ENCODE data around the gene KAT7.

KAT7 gene

DNA sequence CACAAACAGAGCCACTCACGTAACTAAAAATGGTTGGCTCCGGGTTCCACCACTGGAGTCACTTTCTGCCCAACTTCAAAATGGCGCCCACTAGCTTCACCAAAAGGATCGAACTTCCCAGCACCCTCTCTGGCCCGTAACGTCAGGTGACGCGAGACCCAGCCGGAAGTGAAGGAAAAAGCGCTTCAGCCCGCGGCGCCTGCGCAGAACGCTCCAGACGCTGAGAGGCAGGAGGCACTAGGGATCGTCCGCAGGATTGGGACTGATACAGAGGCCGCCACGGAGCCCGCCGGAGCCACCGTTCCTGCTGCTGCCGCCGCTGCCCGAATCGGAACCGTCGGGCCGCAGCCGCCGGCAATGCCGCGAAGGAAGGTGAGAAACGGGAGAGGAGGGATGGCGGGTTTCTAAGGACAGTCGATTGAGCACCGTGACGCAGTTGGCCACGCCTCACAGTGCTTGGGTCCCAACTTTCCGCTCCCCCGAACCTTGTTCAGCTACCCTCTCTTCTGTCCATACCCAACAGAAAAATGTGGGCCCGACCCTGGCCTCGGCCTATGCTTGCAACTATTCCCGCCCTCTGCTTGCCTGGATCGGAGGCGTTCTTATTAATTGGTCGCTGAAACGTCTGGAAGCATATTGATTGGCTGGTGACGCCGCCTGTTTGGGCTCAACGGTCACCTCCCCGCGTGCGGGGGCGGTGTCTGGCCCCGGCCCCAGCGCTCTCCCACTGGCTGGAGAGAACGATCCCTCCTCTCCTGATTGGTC, at the start of gene KAT7:
Gene KAT7, plus strand, starts transcription at position 204 of the 765 bp plus-strand sequence. Its CDS starts 154 bp downstream, at position 358.
- H3K27me3 ChIP-seq (ENCODE audit: insufficient read depth, low read length), result peaks cover 3% of the 10 kb centered on the region; the same call in 1 of the 2 replicates
- H3K36me3 ChIP-seq (ENCODE audit: insufficient read depth, low read depth, low read length), result peaks cover 35% of the 10 kb centered on the region
- no peaks in the 10 kb centered on the region for H3K9me3 ChIP-seq (ENCODE audit: insufficient read depth, low read depth, low read length)
- peak within 1 kb of the TSS; percentile 95 for H3K27ac ChIP-seq (ENCODE audit: low read length)
- peak within 1 kb of the TSS; percentile 90 for H3K4me3 ChIP-seq (ENCODE audit: low read length)
- H3K9ac ChIP-seq (ENCODE audit: low read depth, low read length), result peak within 1 kb of the TSS; percentile 99
- H3K4me1 ChIP-seq (ENCODE audit: insufficient read depth, low read length), result peaks cover 7% of the 10 kb centered on the region

DNA sequence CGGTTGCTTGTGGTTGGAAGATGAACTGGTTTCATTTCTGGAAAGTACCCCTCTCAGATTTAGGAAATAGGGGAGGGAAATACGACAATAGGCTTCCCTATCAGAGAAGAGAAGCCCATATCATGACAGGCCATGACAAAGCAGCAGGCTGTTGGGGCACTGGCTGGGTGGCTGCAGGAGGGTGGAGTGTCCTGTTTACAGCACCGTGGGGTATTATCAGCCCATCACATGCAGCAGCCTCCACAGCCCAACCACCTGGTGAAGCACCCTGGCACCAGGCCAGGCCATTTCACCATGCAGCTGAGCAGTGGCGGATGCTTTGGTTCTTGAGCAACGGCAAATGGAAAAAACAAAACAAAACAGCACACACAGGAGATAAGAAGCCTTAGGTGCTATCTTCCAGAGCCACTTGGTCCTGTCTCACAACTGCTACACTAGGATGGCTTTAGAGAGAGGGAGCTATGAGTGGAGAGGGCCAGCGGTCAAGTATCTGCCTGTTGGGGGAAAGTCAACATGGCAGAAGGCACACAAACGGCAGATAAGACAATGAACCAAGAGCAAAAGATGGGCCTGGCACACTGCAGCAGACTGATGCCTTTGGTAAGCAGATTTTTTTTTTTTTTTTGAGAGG, 48.7 kb upstream of the KAT7 start:
- Histone ChIP-seq H3K36me3 (ENCODE audit: insufficient read depth, low read depth, low read length) (no peaks in the 10 kb centered on the region), H3K4me1 (ENCODE audit: insufficient read depth, low read length) (no peaks in the 10 kb centered on the region), H3K9ac (ENCODE audit: low read depth, low read length) (no peak overlapping the region), H3K27ac (ENCODE audit: low read length) (no peak overlapping the region), H3K9me3 (ENCODE audit: insufficient read depth, low read depth, low read length) (no peaks in the 10 kb centered on the region), H3K27me3 (ENCODE audit: insufficient read depth, low read length) (no peaks in the 10 kb centered on the region), H3K4me3 (ENCODE audit: low read length) (no peak overlapping the region)

DNA sequence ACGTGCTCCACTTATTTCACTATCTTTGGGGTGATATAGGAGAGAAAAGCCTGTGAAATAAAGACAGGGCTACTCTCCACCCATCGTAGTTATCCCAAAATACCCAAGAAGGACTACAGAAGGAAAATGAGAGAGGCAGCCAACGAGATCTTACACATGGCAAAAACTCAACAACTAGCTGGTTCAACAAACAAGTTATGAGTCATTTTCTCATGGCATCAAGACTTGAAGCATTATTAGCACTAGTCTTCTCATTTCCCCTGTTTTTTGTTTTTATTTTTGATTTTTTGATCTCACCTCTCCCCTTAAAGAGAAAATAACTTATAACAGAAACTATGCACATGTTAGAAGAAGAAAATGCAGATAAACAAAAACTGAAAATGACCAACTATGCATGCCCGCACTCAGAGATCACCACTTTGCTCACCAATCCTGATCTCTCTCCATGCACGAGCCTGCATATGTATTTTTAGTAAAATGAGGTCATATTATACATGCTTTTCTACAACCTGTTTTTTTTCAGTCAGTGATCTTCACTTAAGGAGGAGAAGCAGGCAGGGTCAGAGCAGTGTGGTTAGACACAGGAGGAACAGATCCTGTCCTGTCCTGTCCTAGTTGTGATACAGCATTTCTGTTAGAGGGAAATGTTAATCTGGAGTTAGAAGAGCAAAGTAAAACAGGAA, 47.3 kb upstream of the KAT7 start:
- Histone ChIP-seq H3K4me1 (ENCODE audit: insufficient read depth, low read length) (no peaks in the 10 kb centered on the region), H3K9ac (ENCODE audit: low read depth, low read length) (no peak overlapping the region), H3K4me3 (ENCODE audit: low read length) (no peak overlapping the region), H3K9me3 (ENCODE audit: insufficient read depth, low read depth, low read length) (no peaks in the 10 kb centered on the region), H3K27ac (ENCODE audit: low read length) (no peak overlapping the region), H3K36me3 (ENCODE audit: insufficient read depth, low read depth, low read length) (no peaks in the 10 kb centered on the region), H3K27me3 (ENCODE audit: insufficient read depth, low read length) (no peaks in the 10 kb centered on the region)

DNA sequence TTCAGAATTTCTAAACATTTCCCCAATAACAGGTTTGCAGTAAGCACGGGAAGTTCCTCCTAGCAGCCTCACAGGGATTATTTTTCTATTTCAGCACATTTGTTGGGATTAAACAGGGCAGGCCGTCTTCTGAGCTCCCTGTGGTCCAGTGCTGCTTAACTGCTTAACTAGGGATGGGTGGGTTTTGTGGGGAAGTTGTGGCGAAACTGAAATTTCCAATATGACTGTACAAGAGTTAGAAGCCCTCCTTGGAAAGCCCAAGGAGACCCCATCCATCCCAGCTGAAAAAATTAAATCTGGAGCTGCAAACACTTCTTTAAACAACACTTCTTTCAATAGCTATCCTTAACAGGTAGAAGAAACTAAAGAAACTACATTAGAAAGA, 46.8 kb upstream of the KAT7 start:
- Histone ChIP-seq H3K4me3 (ENCODE audit: low read length) (no peak overlapping the region), H3K9ac (ENCODE audit: low read depth, low read length) (no peak overlapping the region), H3K36me3 (ENCODE audit: insufficient read depth, low read depth, low read length) (no peaks in the 10 kb centered on the region), H3K9me3 (ENCODE audit: insufficient read depth, low read depth, low read length) (no peaks in the 10 kb centered on the region), H3K27ac (ENCODE audit: low read length) (no peak overlapping the region), H3K4me1 (ENCODE audit: insufficient read depth, low read length) (no peaks in the 10 kb centered on the region), H3K27me3 (ENCODE audit: insufficient read depth, low read length) (no peaks in the 10 kb centered on the region)

DNA sequence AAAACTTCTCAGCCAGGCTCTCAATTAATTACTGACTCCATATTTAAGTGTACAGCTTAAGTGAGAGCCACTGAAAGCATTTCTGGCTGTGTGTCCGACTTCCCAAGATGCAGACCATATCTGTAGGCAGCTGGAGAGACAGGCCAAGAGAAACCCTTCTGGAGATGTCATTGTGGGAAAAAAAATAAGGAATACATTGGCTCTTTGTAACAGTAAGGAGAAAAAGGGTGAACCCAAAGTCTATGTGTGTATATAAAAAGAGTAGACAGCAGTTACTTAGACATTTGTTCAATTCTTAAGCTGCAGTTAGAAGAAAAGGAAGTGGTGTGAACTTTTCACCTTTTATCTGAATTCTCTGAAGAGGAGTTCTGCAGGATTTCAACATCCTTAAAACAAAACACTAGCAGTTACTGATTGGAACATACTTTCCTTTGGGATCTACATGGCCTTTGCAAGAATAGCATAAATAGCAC, 46.3 kb upstream of the KAT7 start:
- Histone ChIP-seq H3K27ac (ENCODE audit: low read length) (no peak overlapping the region), H3K9me3 (ENCODE audit: insufficient read depth, low read depth, low read length) (no peaks in the 10 kb centered on the region), H3K27me3 (ENCODE audit: insufficient read depth, low read length) (no peaks in the 10 kb centered on the region), H3K4me3 (ENCODE audit: low read length) (no peak overlapping the region), H3K9ac (ENCODE audit: low read depth, low read length) (no peak overlapping the region), H3K4me1 (ENCODE audit: insufficient read depth, low read length) (0 out of 2 replicates have a peak, but pooled peaks cover under 1% of the 10 kb centered on the region), H3K36me3 (ENCODE audit: insufficient read depth, low read depth, low read length) (no peaks in the 10 kb centered on the region)

DNA sequence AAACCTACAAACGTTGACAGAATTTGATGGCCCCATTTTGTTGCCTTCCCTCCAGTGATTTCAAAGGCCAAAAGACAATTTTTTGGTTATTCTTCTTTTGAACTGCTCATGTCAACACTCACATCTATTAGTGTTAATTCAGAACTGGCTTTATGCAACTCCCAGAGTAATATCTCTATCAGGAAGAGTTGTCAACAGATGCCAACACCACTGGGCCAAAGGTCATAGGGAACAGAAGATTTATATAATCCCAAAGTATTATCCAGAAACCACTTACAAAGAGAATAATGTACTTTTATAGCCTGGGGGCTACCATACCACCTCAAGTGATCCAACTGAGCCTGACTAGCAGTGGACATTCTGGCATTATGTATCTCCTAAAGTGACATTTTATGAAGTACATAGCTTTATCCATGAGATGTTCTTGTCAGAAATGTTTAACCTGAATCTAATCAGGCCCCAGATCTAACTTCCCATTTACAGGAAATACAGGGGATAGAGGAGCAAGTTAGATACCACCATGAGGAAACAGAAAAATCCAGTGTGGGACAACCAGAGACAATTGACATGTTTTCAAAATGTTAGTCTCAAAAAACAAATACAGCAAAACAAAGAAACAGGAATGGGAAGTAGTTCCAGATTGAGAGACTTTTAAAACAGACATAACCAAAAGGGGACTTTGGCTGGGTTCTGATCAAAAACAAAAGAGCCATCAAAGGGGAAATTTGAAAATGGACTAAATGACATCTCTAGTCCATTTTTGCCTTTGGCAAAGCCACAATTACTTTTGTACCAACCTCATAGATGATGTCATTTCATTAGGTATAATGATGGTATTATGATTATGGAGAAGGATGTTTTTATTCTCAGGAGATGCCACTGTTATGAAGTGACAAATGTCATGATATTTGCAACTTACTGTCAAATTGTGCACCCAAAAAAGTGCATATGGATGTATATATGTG, 43.0 kb upstream of the KAT7 start:
- H3K9ac ChIP-seq (ENCODE audit: low read depth, low read length), result no peak overlapping the region
- 0 out of 2 replicates have a peak, but pooled peaks cover 4% of the 10 kb centered on the region for H3K4me1 ChIP-seq (ENCODE audit: insufficient read depth, low read length)
- H3K9me3 ChIP-seq (ENCODE audit: insufficient read depth, low read depth, low read length), result no peaks in the 10 kb centered on the region
- H3K4me3 ChIP-seq (ENCODE audit: low read length), result no peak overlapping the region
- H3K36me3 ChIP-seq (ENCODE audit: insufficient read depth, low read depth, low read length), result peaks cover 14% of the 10 kb centered on the region; the same call in 1 of the 2 replicates
- H3K27me3 ChIP-seq (ENCODE audit: insufficient read depth, low read length), result no peaks in the 10 kb centered on the region
- H3K27ac ChIP-seq (ENCODE audit: low read length), result no peak overlapping the region

DNA sequence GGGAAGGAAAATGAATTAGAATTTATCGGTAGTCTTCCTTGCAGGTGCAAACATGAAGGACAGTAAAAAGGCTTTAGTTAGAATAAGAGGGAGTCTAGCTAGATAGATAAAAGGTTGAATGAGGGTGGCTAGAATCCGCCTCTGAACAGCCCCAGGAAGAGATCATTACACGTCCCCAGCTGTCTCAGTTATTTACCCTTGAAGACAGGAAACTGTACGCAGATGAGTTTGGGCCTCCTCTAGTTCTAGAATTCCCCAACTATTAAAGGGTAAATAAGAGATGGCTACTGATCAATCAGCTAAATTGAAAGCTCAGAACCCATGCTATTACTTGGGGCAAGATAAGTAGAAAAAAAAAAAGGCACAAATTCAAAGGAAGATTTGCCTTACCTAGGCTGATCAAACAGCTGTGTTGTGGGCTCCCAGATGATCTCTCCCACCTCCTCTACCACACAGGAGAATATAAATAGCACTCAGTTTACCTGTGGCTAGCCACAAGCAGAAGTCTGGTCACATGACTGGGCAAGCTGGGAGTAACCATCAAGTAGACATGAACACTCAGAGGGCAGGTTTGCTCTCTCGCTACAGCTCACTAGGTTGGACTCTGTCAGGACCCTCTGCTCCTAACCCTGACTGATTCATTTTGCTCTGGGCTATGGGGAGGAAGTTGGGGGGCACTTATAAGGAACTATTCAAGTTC, 41.5 kb upstream of the KAT7 start:
- Histone ChIP-seq H3K36me3 (ENCODE audit: insufficient read depth, low read depth, low read length) (peaks cover 14% of the 10 kb centered on the region; the same call in 1 of the 2 replicates), H3K9me3 (ENCODE audit: insufficient read depth, low read depth, low read length) (no peaks in the 10 kb centered on the region), H3K4me3 (ENCODE audit: low read length) (no peak overlapping the region), H3K27me3 (ENCODE audit: insufficient read depth, low read length) (no peaks in the 10 kb centered on the region), H3K27ac (ENCODE audit: low read length) (no peak overlapping the region), H3K4me1 (ENCODE audit: insufficient read depth, low read length) (0 out of 2 replicates have a peak, but pooled peaks cover 4% of the 10 kb centered on the region), H3K9ac (ENCODE audit: low read depth, low read length) (no peak overlapping the region)

DNA sequence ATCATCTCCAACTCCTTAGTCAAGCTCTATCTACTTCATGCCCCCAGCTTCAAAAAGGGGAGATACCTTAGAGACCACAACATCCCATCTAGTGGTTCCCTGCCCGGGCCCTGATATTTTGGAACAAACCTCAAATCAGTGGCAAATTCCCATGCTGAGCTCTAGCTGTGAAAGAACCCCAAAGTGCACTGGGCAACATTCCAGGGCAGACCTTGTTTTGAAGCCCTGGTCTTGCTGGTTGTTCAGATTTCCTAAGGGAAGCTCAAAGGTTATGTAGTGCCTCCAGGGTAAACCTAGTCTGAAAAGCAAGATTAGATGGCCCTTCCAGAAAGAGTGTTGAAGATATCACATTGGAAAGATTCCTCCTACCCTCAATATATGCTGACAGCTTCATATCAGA, 40.8 kb upstream of the KAT7 start:
- Histone ChIP-seq H3K9ac (ENCODE audit: low read depth, low read length) (no peak overlapping the region), H3K27ac (ENCODE audit: low read length) (no peak overlapping the region), H3K4me3 (ENCODE audit: low read length) (no peak overlapping the region)

DNA sequence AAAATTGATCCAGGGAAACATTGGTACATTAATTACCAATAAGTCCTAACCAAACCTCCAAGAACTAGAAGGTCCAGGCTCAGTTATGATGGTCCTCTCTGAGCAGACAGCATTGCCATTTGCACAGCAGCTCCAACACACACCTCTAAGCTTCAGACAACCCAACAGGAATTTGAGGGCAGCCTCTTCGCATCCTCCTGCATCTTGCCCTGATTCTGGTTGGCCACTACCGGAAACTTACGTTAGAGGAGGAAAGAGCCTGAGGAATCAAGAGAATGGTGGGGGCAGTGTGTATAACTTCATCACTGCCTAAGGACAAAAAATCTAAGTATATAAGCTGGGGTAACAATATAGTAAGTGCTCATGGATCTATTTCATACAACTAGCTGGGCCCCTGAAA, 40.3 kb upstream of the KAT7 start:
- H3K9ac ChIP-seq (ENCODE audit: low read depth, low read length), result no peak overlapping the region
- H3K9me3 ChIP-seq (ENCODE audit: insufficient read depth, low read depth, low read length), result no peaks in the 10 kb centered on the region
- H3K36me3 ChIP-seq (ENCODE audit: insufficient read depth, low read depth, low read length), result peaks cover 14% of the 10 kb centered on the region; the same call in 1 of the 2 replicates
- no peak overlapping the region for H3K27ac ChIP-seq (ENCODE audit: low read length)
- no peaks in the 10 kb centered on the region for H3K27me3 ChIP-seq (ENCODE audit: insufficient read depth, low read length)
- H3K4me1 ChIP-seq (ENCODE audit: insufficient read depth, low read length), result 0 out of 2 replicates have a peak, but pooled peaks cover 4% of the 10 kb centered on the region
- no peak overlapping the region for H3K4me3 ChIP-seq (ENCODE audit: low read length)

More for the DNA sequence above, 40.8 kb upstream of the KAT7 start:
- Histone ChIP-seq H3K36me3 (ENCODE audit: insufficient read depth, low read depth, low read length) (peaks cover 14% of the 10 kb centered on the region; the same call in 1 of the 2 replicates), H3K9me3 (ENCODE audit: insufficient read depth, low read depth, low read length) (no peaks in the 10 kb centered on the region), H3K27me3 (ENCODE audit: insufficient read depth, low read length) (no peaks in the 10 kb centered on the region), H3K4me1 (ENCODE audit: insufficient read depth, low read length) (0 out of 2 replicates have a peak, but pooled peaks cover 4% of the 10 kb centered on the region)

DNA sequence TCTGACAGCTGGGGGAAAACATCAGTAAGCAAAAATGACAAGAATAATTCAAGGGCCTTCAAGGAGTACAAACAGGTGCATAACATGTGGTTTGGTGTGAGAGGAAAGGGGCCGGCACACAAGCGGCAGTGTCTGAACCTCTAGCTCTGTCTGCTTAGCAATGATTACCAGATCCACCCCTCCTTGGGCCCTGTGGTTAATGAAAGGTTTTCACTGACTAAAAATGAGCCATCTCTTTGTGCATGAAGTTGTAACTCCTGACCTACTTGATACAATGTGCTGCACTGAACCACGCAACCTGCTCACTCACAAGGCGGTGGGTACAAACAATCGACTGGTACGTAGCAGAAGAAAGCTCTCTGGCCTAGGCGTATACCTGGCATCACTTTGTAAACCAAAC, 39.7 kb upstream of the KAT7 start:
- Histone ChIP-seq H3K9ac (ENCODE audit: low read depth, low read length) (no peak overlapping the region), H3K4me3 (ENCODE audit: low read length) (no peak overlapping the region)

More for the DNA sequence above, 39.7 kb upstream of the KAT7 start:
- peaks cover 14% of the 10 kb centered on the region; the same call in 1 of the 2 replicates for H3K36me3 ChIP-seq (ENCODE audit: insufficient read depth, low read depth, low read length)
- no peak overlapping the region for H3K27ac ChIP-seq (ENCODE audit: low read length)
- no peaks in the 10 kb centered on the region for H3K27me3 ChIP-seq (ENCODE audit: insufficient read depth, low read length)
- 0 out of 2 replicates have a peak, but pooled peaks cover 4% of the 10 kb centered on the region for H3K4me1 ChIP-seq (ENCODE audit: insufficient read depth, low read length)
- H3K9me3 ChIP-seq (ENCODE audit: insufficient read depth, low read depth, low read length), result no peaks in the 10 kb centered on the region
